GM23248 (cell line): ENCODE measurements around the gene ZNF586. TPM values are rescaled to one million over a fixed set of nuclear protein-coding genes. Genes with fewer than 3 reads are reported as not detected.

Experiments
- DNase-seq: peaks from one replicate; pipeline ENCODE4 v3.0.0-alpha.2; 2015
- H2AFZ ChIP-seq: fragments of 200-600 bp; sonication (generic); 2 replicates; pipeline ENCODE4 v1.6.1; 2016; ENCODE audit warnings: antibody characterized with exemption
- H3F3A ChIP-seq: fragments of 200-600 bp; sonication (generic); 2 replicates; pipeline ENCODE4 v1.6.1; 2016; ENCODE audit warnings: mild to moderate bottlenecking, antibody characterized with exemption, mixed run types; ENCODE audit not compliant: insufficient read depth
- H3K27ac ChIP-seq: fragments of 200-600 bp; sonication (generic); 2 replicates; pipeline ENCODE4 v1.5.1; 2016; ENCODE audit warnings: mild to moderate bottlenecking
- H3K27me3 ChIP-seq: fragments of 200-600 bp; sonication (generic); replicated peaks from 2 replicates; pipeline ENCODE4 v1.6.1; 2016; ENCODE audit warnings: mild to moderate bottlenecking; ENCODE audit not compliant: insufficient read depth
- H3K36me3 ChIP-seq: fragments of 200-600 bp; sonication (generic); 2 replicates; pipeline ENCODE4 v1.6.1; 2016; ENCODE audit warnings: low read depth, mild to moderate bottlenecking
- H3K4me1 ChIP-seq: fragments of 200-600 bp; sonication (generic); 2 replicates; pipeline ENCODE4 v1.6.1; 2016; ENCODE audit warnings: mild to moderate bottlenecking; ENCODE audit not compliant: insufficient read depth
- H3K4me2 ChIP-seq: fragments of 200-600 bp; sonication (generic); one replicate; pipeline ENCODE4 v1.6.1; 2016; ENCODE audit warnings: mild to moderate bottlenecking; ENCODE audit not compliant: unreplicated experiment
- H3K4me3 ChIP-seq: fragments of 200-600 bp; sonication (generic); 2 replicates; pipeline ENCODE4 v1.5.1; 2016; ENCODE audit warnings: mild to moderate bottlenecking
- H3K79me2 ChIP-seq: fragments of 200-600 bp; sonication (generic); 2 replicates; pipeline ENCODE4 v1.6.1; 2016; ENCODE audit warnings: mild to moderate bottlenecking; ENCODE audit not compliant: insufficient read depth
- H3K9ac ChIP-seq: fragments of 200-600 bp; sonication (generic); 2 replicates; pipeline ENCODE4 v1.6.1; 2016; ENCODE audit warnings: mild to moderate bottlenecking
- H3K9me2 ChIP-seq: fragments of 200-600 bp; sonication (generic); 2 replicates; pipeline ENCODE4 v1.6.1; 2016; ENCODE audit warnings: mixed run types, mild to moderate bottlenecking, moderate library complexity; ENCODE audit not compliant: insufficient read depth
- H3K9me3 ChIP-seq: fragments of 200-600 bp; sonication (generic); one replicate; pipeline ENCODE4 v1.6.1; 2017; ENCODE audit warnings: low read depth
- H4K20me1 ChIP-seq: fragments of 200-600 bp; sonication (generic); 2 replicates; pipeline ENCODE4 v1.6.0; 2016; ENCODE audit not compliant: insufficient read depth
- EZH2 ChIP-seq: fragments of 200-600 bp; sonication (generic); IDR thresholded peaks from 2 replicates; pipeline ENCODE4 v1.6.1; 2018; ENCODE audit warnings: antibody characterized with exemption, mild to moderate bottlenecking; ENCODE audit not compliant: insufficient read depth, poor library complexity, severe bottlenecking
- EZH2phosphoT487 ChIP-seq: fragments of 200-600 bp; sonication (generic); IDR thresholded peaks from 2 replicates; pipeline ENCODE4 v1.6.1; 2018; ENCODE audit warnings: antibody characterized with exemption, moderate library complexity, mild to moderate bottlenecking, low read depth; ENCODE audit not compliant: insufficient read depth
- WGBS, 2 experiments: methylation state at CpG; one replicate each; pipeline ENCODE4 v1.1.6; 2015 to 2017; ENCODE audit warnings: low lambda C conversion rate in 2 of 2, low coverage in 1 of 2; ENCODE audit errors: missing lambda C conversion rate in 2 of 2; 5-methylcytosine and 5-hydroxymethylcytosine counted together
- in situ Hi-C: fragments of 300-500 bp; cut with MboI; formaldehyde crosslinking; loops from 2 replicates; pipeline ENCODE4 v1.15.0; 2020
- polyA plus RNA-seq: library from polyadenylated mRNA; unstranded; fragments of >200 nt; fragmentation: Nextera tagmentation; extraction: Ambion mirVana; gene quantifications from 2 replicates; pipeline ENCODE4 v1.2.1, GENCODE V29; 2016
- total RNA-seq: library from RNA; depleted of rRNA; stranded (reverse); fragments of >200 nt; shearing (Covaris generic); gene quantifications from 2 replicates; pipeline ENCODE4 v1.2.3, GENCODE V29; 2014

ZNF586 gene
- total and polyA plus RNA-seq, 2 experiments from 2014 or later = 5.1 to 20.6 TPM

DNA sequence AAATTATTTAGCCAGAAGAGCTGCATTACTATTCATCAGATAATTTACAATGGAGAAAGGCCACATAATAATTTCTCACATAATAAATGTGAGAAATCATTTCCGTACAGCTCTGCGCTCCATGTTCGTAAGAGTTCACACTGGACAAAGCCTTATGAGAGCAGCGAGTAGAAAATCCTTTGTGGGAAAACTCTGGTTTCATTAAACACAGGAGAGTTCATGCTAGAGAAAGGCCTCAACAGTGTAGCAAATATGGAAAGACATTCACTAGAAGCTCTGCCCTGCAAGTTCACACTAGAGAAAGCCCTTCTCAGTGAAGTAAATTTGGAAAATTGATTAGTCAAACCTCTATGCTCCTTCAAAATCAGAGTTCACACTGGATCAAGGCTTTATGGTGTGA lies 14.4 kb upstream of the ZNF586 start:
- in situ Hi-C loops = no loop called here
- 99% methylated on average over 4 of the region's 4 CpGs for WGBS, 2 experiments

DNA sequence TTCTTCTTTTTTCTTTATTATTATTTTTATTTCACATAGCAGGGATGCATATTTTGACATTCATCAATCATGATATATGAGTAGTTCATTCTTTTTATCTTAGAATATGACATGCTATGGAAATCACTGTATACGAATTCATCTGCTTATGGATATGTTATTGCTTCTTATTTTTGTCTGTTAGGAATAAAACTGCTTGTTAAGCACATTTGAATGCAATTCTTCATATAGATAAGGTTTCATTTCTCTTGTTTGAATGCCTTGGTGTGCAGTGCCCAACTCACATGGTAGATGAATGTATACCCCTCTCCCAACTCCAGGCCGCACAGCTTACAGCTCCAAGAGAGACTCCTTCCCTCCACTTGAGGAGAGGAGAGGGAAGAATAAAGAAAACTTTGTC lies 11.5 kb upstream of the ZNF586 start:
- in situ Hi-C loops = no loop called here
- H3K4me2 ChIP-seq = no peak overlapping the region
- H4K20me1 ChIP-seq = no peaks in the 10 kb centered on the region
- no peaks in the 10 kb centered on the region for H3K9me3 ChIP-seq
- no peak overlapping the region for H3K27ac ChIP-seq
- H3K79me2 ChIP-seq = peaks cover 34% of the 10 kb centered on the region
- TF ChIP-seq EZH2phosphoT487 = no peak
- no peak for TF ChIP-seq EZH2
- no peak overlapping the region for H3K9ac ChIP-seq
- DNase-seq = no peak
- no peaks in the 10 kb centered on the region for H3K27me3 ChIP-seq
- no peaks in the 10 kb centered on the region for H3F3A ChIP-seq
- WGBS, 2 experiments = 79 to 88% methylated on average over 2 of the region's 2 CpGs
- no peaks in the 10 kb centered on the region for H3K4me1 ChIP-seq
- H3K9me2 ChIP-seq = no peaks in the 10 kb centered on the region
- peaks cover 41% of the 10 kb centered on the region for H3K36me3 ChIP-seq
- no peak overlapping the region for H3K4me3 ChIP-seq
- no peak overlapping the region for H2AFZ ChIP-seq

More for the DNA sequence above, 14.4 kb upstream of the ZNF586 start:
- H3K4me1 ChIP-seq = 0 out of 2 replicates have a peak, but pooled peaks cover 6% of the 10 kb centered on the region
- no peaks in the 10 kb centered on the region for H3K9me3 ChIP-seq
- H3K9ac ChIP-seq = no peak overlapping the region
- no peaks in the 10 kb centered on the region for H3K27me3 ChIP-seq
- no peak for DNase-seq
- H2AFZ ChIP-seq = no peak overlapping the region
- H4K20me1 ChIP-seq = peaks cover 4% of the 10 kb centered on the region; the same call in 1 of the 2 replicates
- H3K4me3 ChIP-seq = no peak overlapping the region
- H3F3A ChIP-seq = no peaks in the 10 kb centered on the region
- peaks cover 62% of the 10 kb centered on the region for H3K79me2 ChIP-seq
- TF ChIP-seq EZH2phosphoT487 (no peak), EZH2 (no peak)
- peaks cover 57% of the 10 kb centered on the region for H3K36me3 ChIP-seq
- H3K4me2 ChIP-seq = no peak overlapping the region
- H3K9me2 ChIP-seq = no peaks in the 10 kb centered on the region
- H3K27ac ChIP-seq = no peak overlapping the region

DNA sequence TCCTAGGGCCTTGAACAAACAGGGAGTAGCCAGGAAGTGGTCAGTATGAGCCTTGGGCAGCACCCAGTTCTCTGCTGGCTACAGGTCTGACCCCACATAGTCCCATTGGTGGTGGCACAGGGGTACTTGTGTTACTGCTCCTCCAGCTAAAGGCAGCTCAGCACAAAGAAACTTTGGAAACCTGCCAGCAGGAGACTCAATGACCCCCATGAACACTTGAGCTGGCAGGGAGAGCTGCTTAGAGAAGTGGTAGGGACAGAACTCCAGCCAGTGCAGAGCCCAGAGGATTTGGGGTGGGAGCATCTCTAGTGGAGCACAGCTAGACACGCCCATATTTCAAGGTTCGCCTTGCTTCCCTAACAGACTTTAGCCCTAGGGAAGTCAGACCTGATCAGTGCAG lies 10.4 kb upstream of the ZNF586 start:
- Histone ChIP-seq H3K4me1 (no peaks in the 10 kb centered on the region), H3K79me2 (peaks cover 30% of the 10 kb centered on the region), H4K20me1 (no peaks in the 10 kb centered on the region), H3K9me3 (no peaks in the 10 kb centered on the region), H2AFZ (no peak overlapping the region), H3K27me3 (no peaks in the 10 kb centered on the region), H3F3A (no peaks in the 10 kb centered on the region), H3K9me2 (no peaks in the 10 kb centered on the region), H3K27ac (no peak overlapping the region), H3K4me3 (no peak overlapping the region), H3K4me2 (no peak overlapping the region), H3K9ac (no peak overlapping the region), H3K36me3 (peaks cover 30% of the 10 kb centered on the region)
- no peak for DNase-seq
- in situ Hi-C loops = no loop called here
- no peak for TF ChIP-seq EZH2
- TF ChIP-seq EZH2phosphoT487 = no peak
- WGBS, 2 experiments = 100% methylated on average over 2 of the region's 2 CpGs

DNA sequence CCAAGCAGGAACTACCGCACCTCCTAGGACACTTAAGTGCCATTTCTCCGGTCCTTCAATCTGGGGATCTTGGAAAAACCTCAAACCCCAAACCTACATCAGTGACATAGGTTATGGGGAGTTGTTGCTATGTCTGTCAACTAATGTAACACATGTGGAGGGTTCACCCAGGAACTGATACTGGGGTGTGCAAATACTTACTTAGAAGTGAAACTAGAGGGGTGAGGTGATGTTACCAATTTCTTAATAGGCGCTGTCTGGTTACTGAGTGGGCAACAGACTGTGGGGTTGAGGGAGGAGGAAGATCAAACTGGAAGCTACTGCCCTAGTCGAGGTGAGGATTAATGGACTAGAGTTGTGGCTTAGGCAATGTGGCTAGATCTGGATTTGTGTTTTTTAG lies 1.9 kb downstream of the ZNF586 start:
- Histone ChIP-seq H3F3A (peaks cover 8% of the 10 kb centered on the region; the same call in 1 of the 2 replicates), H3K9ac (no peak overlapping the region), H3K36me3 (no peaks in the 10 kb centered on the region), H3K27me3 (no peaks in the 10 kb centered on the region), H2AFZ (no peak overlapping the region), H4K20me1 (no peaks in the 10 kb centered on the region; the same call in 1 of the 2 replicates), H3K9me3 (no peaks in the 10 kb centered on the region), H3K4me1 (peaks cover 8% of the 10 kb centered on the region; the same call in 1 of the 2 replicates), H3K9me2 (no peaks in the 10 kb centered on the region), H3K79me2 (peaks cover 65% of the 10 kb centered on the region), H3K4me2 (no peak overlapping the region), H3K27ac (no peak overlapping the region), H3K4me3 (no peak overlapping the region)
- TF ChIP-seq EZH2 (no peak), EZH2phosphoT487 (no peak)
- in situ Hi-C loops = no loop called here
- no peak for DNase-seq
- WGBS, 2 experiments = 96 to 97% methylated on average over 4 of the region's 4 CpGs

DNA sequence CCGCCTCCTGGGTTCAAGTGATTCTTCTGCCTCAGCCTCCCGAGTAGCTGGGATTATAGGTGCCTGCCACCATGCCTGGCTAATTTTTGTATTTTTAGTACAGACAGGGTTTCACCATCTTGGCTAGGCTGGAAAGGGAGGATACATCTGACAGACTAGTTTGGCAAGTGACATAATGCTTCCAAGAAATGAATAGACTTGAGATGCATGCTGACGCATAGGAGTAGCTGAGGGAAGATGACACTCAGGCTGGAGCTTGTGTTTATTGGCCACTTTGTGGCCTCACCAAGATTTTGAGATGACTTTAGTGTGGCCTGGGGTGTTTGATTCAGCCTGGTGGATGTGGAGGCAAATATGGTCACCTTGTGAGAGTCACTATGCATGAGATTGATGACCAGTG lies 4.0 kb downstream of the ZNF586 start:
- Histone ChIP-seq H3K4me1 (peaks cover 8% of the 10 kb centered on the region; the same call in 1 of the 2 replicates), H2AFZ (no peak overlapping the region), H3K79me2 (peaks cover 86% of the 10 kb centered on the region), H3K4me3 (no peak overlapping the region), H3K9me2 (no peaks in the 10 kb centered on the region), H3K27ac (no peak overlapping the region), H3F3A (peaks cover 8% of the 10 kb centered on the region; the same call in 1 of the 2 replicates), H3K27me3 (no peaks in the 10 kb centered on the region), H3K9me3 (no peaks in the 10 kb centered on the region), H3K9ac (no peak overlapping the region), H3K4me2 (no peak overlapping the region), H4K20me1 (no peaks in the 10 kb centered on the region; the same call in 1 of the 2 replicates), H3K36me3 (peaks cover 11% of the 10 kb centered on the region)
- TF ChIP-seq EZH2phosphoT487 (no peak), EZH2 (no peak)
- 88 to 94% methylated on average over 3 of the region's 3 CpGs for WGBS, 2 experiments
- in situ Hi-C loops = no loop called here
- no peak for DNase-seq
